ENCODE measurements around the gene TUBB4A.

DNA sequence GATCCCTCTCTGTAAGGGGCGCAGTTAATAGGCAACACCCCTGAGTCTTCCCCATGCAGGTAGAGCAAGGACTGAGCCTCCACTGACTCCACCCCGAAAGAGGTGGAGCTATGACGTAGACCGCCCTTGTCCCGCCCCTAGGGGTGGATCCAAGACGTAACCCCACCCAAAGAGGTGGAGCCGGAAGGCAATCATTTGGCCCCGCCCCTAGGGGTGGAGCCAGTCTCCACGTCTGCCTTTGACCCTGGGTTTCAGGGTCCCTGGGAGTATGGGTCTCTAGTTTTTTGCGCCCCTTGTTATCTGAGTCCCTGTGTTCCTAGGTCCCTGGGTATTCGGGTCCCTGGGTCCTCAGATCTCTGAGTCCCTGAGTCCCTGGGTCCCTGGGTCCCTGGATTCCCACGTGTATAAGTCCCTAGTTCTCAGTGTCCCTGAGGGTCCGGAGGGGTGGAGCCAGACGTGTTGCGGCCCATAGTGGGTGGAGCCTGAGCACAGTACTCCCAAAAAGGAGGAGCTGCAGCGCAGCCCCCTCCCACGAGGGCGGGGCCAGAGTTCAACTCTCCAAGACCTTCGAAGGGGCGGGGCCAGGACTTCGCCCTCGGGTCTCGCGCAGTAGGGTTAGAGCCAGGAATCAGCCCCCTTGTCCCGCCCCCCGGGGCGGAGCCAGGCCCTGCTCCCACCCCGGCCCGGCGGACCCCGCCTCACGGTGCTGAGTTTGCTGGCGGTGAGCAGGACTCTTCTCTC lies 25.8 kb downstream of the TUBB4A start:
- TF ChIP-seq, protein P1, sequence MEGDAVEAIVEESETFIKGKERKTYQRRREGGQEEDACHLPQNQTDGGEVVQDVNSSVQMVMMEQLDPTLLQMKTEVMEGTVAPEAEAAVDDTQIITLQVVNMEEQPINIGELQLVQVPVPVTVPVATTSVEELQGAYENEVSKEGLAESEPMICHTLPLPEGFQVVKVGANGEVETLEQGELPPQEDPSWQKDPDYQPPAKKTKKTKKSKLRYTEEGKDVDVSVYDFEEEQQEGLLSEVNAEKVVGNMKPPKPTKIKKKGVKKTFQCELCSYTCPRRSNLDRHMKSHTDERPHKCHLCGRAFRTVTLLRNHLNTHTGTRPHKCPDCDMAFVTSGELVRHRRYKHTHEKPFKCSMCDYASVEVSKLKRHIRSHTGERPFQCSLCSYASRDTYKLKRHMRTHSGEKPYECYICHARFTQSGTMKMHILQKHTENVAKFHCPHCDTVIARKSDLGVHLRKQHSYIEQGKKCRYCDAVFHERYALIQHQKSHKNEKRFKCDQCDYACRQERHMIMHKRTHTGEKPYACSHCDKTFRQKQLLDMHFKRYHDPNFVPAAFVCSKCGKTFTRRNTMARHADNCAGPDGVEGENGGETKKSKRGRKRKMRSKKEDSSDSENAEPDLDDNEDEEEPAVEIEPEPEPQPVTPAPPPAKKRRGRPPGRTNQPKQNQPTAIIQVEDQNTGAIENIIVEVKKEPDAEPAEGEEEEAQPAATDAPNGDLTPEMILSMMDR (IDR thresholded peaks at IDR 0.05) = no peak
- no peak for TF ChIP-seq EZH2 (IDR thresholded peaks at IDR 0.05)
- no peak for TF ChIP-seq EZH2phosphoT487 (IDR thresholded peaks at IDR 0.05)
